Fibroblast of the aortic adventitia (primary cell): ENCODE results near the gene C2CD2. TPM values are rescaled to one million over a fixed set of nuclear protein-coding genes. Genes with fewer than 3 reads are reported as not detected.

ENCODE experiments used
- DNase-seq: peaks from one replicate; pipeline ENCODE4 v3.0.0-alpha.2; 2010; ENCODE audit warnings: low read depth
- H3K4me3 ChIP-seq: 2 replicates; pipeline ENCODE4 v1.5.1; 2011; ENCODE audit warnings: low read depth, mild to moderate bottlenecking, control low read depth, low read length, moderate library complexity
- total RNA-seq: library from RNA; depleted of rRNA; stranded (reverse); fragments of >200 nt; gene quantifications from 2 replicates; pipeline ENCODE4 v1.2.3, GENCODE V29; 2012; ENCODE audit warnings: low replicate concordance
- TF ChIP-seq, protein P1 (sequence below): IDR thresholded peaks from 2 replicates; pipeline ENCODE4 v1.5.1; 2011; ENCODE audit warnings: mild to moderate bottlenecking, low read length, control low read depth, inconsistent platforms; ENCODE audit not compliant: insufficient read depth

The C2CD2 gene
- total RNA-seq, 1 donor, result 20.2 TPM

DNA sequence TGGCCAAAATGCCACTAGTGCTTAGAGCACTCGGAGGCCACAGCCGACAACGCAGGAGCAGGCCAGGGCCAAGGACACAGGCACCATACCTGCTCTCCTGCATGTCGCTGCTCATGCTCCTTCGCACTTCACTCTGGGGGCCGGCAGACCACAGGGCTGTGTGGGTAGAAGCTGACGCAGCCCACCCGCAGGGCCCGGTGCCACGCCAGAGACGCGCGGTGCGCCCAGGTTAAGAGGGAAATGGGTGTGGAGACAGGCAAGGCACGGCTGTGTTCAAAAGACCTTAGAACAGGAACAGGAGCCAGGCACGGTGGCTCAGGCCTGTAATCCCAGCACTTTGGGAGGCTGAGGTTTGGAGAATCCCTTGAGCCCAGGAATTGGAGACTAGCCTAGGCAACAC, 61.1 kb downstream of the C2CD2 start:
- TF ChIP-seq, protein P1, sequence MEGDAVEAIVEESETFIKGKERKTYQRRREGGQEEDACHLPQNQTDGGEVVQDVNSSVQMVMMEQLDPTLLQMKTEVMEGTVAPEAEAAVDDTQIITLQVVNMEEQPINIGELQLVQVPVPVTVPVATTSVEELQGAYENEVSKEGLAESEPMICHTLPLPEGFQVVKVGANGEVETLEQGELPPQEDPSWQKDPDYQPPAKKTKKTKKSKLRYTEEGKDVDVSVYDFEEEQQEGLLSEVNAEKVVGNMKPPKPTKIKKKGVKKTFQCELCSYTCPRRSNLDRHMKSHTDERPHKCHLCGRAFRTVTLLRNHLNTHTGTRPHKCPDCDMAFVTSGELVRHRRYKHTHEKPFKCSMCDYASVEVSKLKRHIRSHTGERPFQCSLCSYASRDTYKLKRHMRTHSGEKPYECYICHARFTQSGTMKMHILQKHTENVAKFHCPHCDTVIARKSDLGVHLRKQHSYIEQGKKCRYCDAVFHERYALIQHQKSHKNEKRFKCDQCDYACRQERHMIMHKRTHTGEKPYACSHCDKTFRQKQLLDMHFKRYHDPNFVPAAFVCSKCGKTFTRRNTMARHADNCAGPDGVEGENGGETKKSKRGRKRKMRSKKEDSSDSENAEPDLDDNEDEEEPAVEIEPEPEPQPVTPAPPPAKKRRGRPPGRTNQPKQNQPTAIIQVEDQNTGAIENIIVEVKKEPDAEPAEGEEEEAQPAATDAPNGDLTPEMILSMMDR, result no peak
- no peak overlapping the region for H3K4me3 ChIP-seq
- no peak for DNase-seq

DNA sequence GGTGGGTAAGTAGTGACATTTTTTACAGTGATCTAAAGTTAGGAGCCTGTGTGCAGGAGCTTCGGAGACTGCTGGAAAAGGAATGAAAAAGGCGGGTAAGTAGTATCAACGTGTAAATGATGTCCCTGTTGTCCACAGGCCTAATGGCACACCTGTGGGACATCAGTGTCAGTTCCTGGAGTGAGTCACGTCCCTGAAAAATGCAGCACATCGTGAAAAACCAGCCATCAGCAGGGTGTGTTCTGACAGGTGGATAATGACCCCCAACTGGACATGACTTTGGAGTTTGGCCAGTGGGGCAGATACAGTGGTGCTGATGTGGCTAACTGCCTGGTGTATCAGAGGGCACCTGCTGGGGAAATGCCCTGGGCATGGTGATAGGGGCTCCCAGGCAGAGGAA, 62.7 kb downstream of the C2CD2 start:
- no peak for DNase-seq
- TF ChIP-seq, protein P1, result no peak
- no peak overlapping the region for H3K4me3 ChIP-seq

DNA sequence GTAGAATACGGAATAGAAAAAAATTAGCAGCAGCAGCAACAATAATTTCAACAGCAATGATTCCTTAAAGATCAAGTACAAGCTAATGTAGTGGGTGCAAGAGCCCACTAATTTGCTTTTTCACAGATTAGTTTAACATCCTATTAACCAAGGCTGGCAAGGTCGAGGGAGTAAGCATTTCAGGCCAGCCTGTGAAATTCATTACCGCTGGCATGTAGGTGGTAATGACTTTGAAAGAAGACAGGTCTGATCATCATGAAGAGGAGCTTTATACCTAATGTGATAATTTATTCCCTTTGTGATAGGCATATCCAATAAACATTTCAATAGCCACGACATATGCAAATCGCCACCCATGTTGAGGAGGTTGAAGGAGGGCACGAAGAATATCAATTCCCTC, 63.5 kb downstream of the C2CD2 start:
- no peak overlapping the region for H3K4me3 ChIP-seq
- TF ChIP-seq, protein P1, result no peak

GRCh38 chr21:41888749-41889376, 65.0 kb downstream of the C2CD2 start:
- TF ChIP-seq, protein P1, result no peak
- no peak for DNase-seq
- H3K4me3 ChIP-seq, result no peak overlapping the region

More for the DNA sequence above, 63.5 kb downstream of the C2CD2 start:
- no peak for DNase-seq

DNA sequence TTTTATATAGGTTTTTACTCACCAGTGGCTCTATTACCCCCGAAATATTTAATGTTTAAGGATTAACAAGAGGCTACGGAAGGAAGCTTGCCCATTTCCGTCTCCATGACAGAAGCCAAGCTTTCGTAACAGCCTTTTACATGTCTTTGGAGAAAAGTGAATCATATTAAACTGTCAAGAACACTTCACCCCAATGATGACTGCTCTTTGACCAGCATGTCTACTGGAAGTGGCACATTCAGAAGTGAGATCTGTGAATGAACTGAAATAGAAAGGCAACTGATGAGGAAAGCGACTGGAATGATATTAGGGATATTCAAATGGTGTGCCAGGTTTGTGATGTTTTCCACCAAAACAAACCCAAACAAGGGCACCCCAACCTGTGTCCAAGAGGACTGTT, 66.2 kb downstream of the C2CD2 start:
- no peak for DNase-seq
- TF ChIP-seq, protein P1, result no peak
- H3K4me3 ChIP-seq, result no peak overlapping the region

DNA sequence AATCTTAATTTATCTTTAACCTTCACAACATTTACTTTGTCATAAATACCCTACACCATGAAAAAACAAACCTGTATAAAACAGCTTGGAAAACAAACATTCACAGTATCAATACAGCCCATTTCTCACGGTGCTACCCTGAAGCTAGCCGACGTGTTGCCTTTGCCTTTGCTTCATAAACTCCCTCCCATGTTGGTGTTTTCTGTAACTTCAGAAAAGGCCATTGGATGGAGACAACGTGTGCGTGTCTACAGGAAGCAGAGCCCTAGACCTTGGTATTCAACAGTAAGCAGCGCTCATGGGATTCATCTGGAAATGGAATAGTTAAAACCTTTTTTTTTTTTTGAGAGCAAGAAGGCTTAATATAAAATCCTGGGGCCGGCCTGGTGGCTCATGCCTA, 67.5 kb downstream of the C2CD2 start:
- TF ChIP-seq, protein P1, result no peak
- DNase-seq, result no peak
- no peak overlapping the region for H3K4me3 ChIP-seq

DNA sequence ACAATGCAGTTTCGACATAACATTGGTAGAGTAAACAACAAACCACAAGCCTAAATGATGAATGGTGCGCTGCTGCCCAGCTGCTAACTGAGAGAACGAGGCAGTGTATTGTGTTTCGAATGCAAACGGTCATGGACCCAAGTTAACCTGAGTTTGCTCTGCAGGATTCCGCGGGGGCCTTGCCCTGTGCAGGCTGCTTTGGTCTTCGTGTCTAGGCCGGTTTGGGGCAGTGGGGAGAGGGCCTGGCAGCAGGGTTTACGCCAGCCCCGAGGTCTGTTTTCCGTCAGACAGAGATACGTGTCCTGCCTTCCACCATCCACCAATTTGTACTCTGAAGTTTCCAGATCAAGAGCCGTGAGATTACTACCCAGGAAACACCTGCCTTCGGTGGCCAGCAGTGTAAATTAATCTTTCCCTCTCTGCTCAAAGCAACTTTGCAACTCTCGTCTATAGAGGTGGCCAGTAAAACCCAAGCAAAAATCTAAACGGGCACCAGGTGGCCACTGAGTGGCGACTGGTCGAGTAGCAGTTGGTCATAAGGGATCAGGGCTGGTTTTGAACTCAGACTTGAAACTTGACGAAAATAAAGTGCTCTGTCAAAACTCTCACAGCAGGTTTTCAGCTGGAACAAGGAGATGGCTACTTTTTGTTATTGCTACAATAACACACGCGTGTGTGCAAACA, 68.3 kb downstream of the C2CD2 start:
- no peak overlapping the region for H3K4me3 ChIP-seq
- TF ChIP-seq, protein P1, result no peak
- DNase-seq, result no peak
